Endothelial cell of umbilical vein (primary cell): ENCODE measurements around the gene INPP4B.

Experiments used
- EZH2 ChIP-seq: IDR thresholded peaks from 2 replicates; pipeline ENCODE4 v1.6.1; 2012; ENCODE audit warnings: borderline replicate concordance, low read depth, mild to moderate bottlenecking, moderate library complexity, low read length, inconsistent platforms; ENCODE audit not compliant: severe bottlenecking
- FOS ChIP-seq: IDR thresholded peaks from 2 replicates; pipeline ENCODE4 v1.6.1; 2011; ENCODE audit warnings: mild to moderate bottlenecking, low read length, moderate library complexity, borderline replicate concordance; ENCODE audit not compliant: insufficient read depth
- GATA2 ChIP-seq: IDR thresholded peaks from 2 replicates; pipeline ENCODE4 v1.7.0; 2011; ENCODE audit warnings: low read depth, mild to moderate bottlenecking, moderate library complexity, mixed read lengths, low read length; ENCODE audit not compliant: insufficient read length, insufficient read depth
- JUN ChIP-seq: IDR thresholded peaks from 2 replicates; pipeline ENCODE4 v1.6.1; 2011; ENCODE audit warnings: borderline replicate concordance, low read depth; ENCODE audit not compliant: insufficient read length, insufficient read depth
- MAX ChIP-seq: IDR thresholded peaks from 2 replicates; pipeline ENCODE4 v1.6.1; 2011; ENCODE audit not compliant: insufficient read depth, insufficient read length
- MYC ChIP-seq: IDR thresholded peaks from one replicate; pipeline ENCODE4 v1.6.1; 2011; ENCODE audit warnings: mild to moderate bottlenecking, low read depth, low read length
- POLR2A ChIP-seq: IDR thresholded peaks from 2 replicates; pipeline ENCODE4 v1.6.1; 2012; ENCODE audit warnings: low read depth, mild to moderate bottlenecking, control low read depth, low read length
- POLR2AphosphoS5 ChIP-seq: IDR thresholded peaks from 2 replicates; pipeline ENCODE4 v1.6.1; 2012; ENCODE audit warnings: low read depth, mild to moderate bottlenecking, control low read depth, low read length, moderate library complexity; ENCODE audit not compliant: insufficient read depth
- TF ChIP-seq, protein P1 (sequence below), 2 donors: IDR thresholded peaks; 1 replicate in 1 of 2; 2 replicates in 1 of 2; pipeline ENCODE4 v1.5.1; 2011; ENCODE audit warnings: low read length in 2 of 2, mild to moderate bottlenecking in 2 of 2, moderate library complexity in 2 of 2, control low read depth in 1 of 2, inconsistent platforms in 1 of 2, low read depth in 1 of 2; ENCODE audit not compliant: insufficient read depth in 1 of 2; ENCODE audit errors: extremely low read depth in 1 of 2

DNA sequence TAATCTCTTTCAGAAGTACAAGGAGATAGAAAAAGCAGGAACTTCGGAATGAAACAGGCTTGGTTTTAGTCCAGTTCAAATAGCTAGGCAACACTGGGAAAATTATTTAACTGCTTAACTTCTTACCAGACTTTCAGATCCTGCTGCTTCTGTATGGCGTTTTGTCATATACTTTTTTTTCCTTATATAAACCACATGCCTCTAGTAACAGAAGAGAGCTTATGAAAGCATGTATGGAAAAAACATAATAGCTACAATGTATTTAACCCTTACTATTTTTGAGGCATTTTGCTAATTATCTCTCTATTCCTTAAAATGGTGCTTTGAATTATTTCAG, 439.6 kb downstream of the INPP4B start:
- TF ChIP-seq GATA2 (no peak), FOS (no peak), EZH2 (no peak), POLR2A (no peak), JUN (no peak), POLR2AphosphoS5 (no peak), MAX (no peak), MYC (no peak)
- TF ChIP-seq, protein P1, sequence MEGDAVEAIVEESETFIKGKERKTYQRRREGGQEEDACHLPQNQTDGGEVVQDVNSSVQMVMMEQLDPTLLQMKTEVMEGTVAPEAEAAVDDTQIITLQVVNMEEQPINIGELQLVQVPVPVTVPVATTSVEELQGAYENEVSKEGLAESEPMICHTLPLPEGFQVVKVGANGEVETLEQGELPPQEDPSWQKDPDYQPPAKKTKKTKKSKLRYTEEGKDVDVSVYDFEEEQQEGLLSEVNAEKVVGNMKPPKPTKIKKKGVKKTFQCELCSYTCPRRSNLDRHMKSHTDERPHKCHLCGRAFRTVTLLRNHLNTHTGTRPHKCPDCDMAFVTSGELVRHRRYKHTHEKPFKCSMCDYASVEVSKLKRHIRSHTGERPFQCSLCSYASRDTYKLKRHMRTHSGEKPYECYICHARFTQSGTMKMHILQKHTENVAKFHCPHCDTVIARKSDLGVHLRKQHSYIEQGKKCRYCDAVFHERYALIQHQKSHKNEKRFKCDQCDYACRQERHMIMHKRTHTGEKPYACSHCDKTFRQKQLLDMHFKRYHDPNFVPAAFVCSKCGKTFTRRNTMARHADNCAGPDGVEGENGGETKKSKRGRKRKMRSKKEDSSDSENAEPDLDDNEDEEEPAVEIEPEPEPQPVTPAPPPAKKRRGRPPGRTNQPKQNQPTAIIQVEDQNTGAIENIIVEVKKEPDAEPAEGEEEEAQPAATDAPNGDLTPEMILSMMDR (IDR thresholded peaks at IDR 0.05; ENCODE audit: extremely low read depth in 1 of 2, insufficient read depth in 1 of 2, low read depth in 1 of 2, low read length in 2 of 2) = no peak
